Measurements from ENCODE around the gene R3HDM2. TPM values are rescaled to one million over a fixed set of nuclear protein-coding genes. Genes with fewer than 3 reads are reported as not detected.
A peak's percentile ranks its signal among the peaks of the same experiment; 100 is the strongest.

Gene R3HDM2
- total RNA-seq, 4 donors from 2014 or later: 30.7 to 40.8 (median 35.5) TPM

- Histone ChIP-seq H3K4me1 (peaks cover 21 to 23% of the 10 kb centered on the region in 2 donors), H3K27me3 (no peaks in the 10 kb centered on the region), H3K36me3 (no peaks in the 10 kb centered on the region), H3K4me3 (replicated peaks in 1 of 3) (peak overlapping the region in 1 of 3 donors; percentile 71), H3K9me3 (no peaks in the 10 kb centered on the region), H3K27ac (no peak overlapping the region)
- intact Hi-C loops (cut with DNase I): no loop called here
- WGBS, 2 donors: 2 to 16% methylated on average over 5 to 6 of the region's 6 CpGs
- no peak for DNase-seq
- TF ChIP-seq POLR2A (IDR thresholded peaks at IDR 0.05) (no peak), CTCF (IDR thresholded peaks at IDR 0.05) (no peak)
Observed at GRCh38 chr12:57460468-57460784, 29.6 kb upstream of the R3HDM2 start.

- intact Hi-C loops (cut with DNase I): loop anchor here (5.0 kb wide), 1 partner anchor 162 kb away; no protein-coding TSS in a partner anchor
Observed at GRCh38 chr12:57459750-57460467, 29.1 kb upstream of the R3HDM2 start, which contains the start of gene GLI1. Gene GLI1, plus strand, starts transcription at chr12:57459785. Its CDS starts 3,907 bp downstream, at chr12:57463692.

GRCh38 chr12:57459055-57459749 is 28.4 kb upstream of the R3HDM2 start:
- H3K4me1 ChIP-seq: peaks cover 21 to 23% of the 10 kb centered on the region in 2 donors
- H3K27ac ChIP-seq: peak overlapping the region; percentile 44 to 59 (median 49)
- intact Hi-C loops (cut with DNase I): loop anchor here (5.0 kb wide), 1 partner anchor 163 kb away; no protein-coding TSS in a partner anchor
- DNase-seq: peak; percentile 91 to 94
- 1% methylated on average over 23 of the region's 24 CpGs for WGBS, 2 donors
- peak overlapping the region; percentile 7 to 82 (median 71) for H3K4me3 ChIP-seq (replicated peaks in 1 of 3)
- TF ChIP-seq POLR2A (IDR thresholded peaks at IDR 0.05) (peak in 1 of 2 donors; percentile 20), CTCF (IDR thresholded peaks at IDR 0.05) (peak; percentile 90 to 98 (median 96))
- no peaks in the 10 kb centered on the region for H3K9me3 ChIP-seq
- H3K36me3 ChIP-seq: no peaks in the 10 kb centered on the region
- H3K27me3 ChIP-seq: no peaks in the 10 kb centered on the region

More at GRCh38 chr12:57459750-57460467, 29.1 kb upstream of the R3HDM2 start, which contains the start of gene GLI1:
- peak within 1 kb of the TSS; percentile 7 to 82 (median 71) for H3K4me3 ChIP-seq (replicated peaks in 1 of 3)
- H3K9me3 ChIP-seq: no peaks in the 10 kb centered on the region
- H3K4me1 ChIP-seq: peaks cover 21 to 23% of the 10 kb centered on the region in 2 donors
- no peaks in the 10 kb centered on the region for H3K36me3 ChIP-seq
- peak within 1 kb of the TSS; percentile 44 to 59 (median 49) for H3K27ac ChIP-seq
- no peak for DNase-seq
- WGBS, 2 donors: 2% methylated on average over 28 to 30 of the region's 36 CpGs
- TF ChIP-seq POLR2A (IDR thresholded peaks at IDR 0.05) (no peak), CTCF (IDR thresholded peaks at IDR 0.05) (no peak)
- no peaks in the 10 kb centered on the region for H3K27me3 ChIP-seq

- peaks cover 21 to 23% of the 10 kb centered on the region in 2 donors for H3K4me1 ChIP-seq
- H3K36me3 ChIP-seq: no peaks in the 10 kb centered on the region
- H3K27me3 ChIP-seq: no peaks in the 10 kb centered on the region
- H3K9me3 ChIP-seq: no peaks in the 10 kb centered on the region
- no peak for TF ChIP-seq POLR2A (IDR thresholded peaks at IDR 0.05)
- TF ChIP-seq CTCF (IDR thresholded peaks at IDR 0.05): no peak
- DNase-seq: no peak
- peak overlapping the region; percentile 44 to 59 (median 49) for H3K27ac ChIP-seq
- peak overlapping the region in 1 of 3 donors; percentile 71 for H3K4me3 ChIP-seq (replicated peaks in 1 of 3)
- intact Hi-C loops (cut with DNase I): loop anchor here (5.0 kb wide), 1 partner anchor 164 kb away; no protein-coding TSS in a partner anchor
- 26 to 27% methylated on average over 3 of the region's 3 CpGs for WGBS, 2 donors
Observed at GRCh38 chr12:57458665-57459054, 27.8 kb upstream of the R3HDM2 start.
